GM19043 (cell line): ENCODE results near the gene NINL.
"Not testable (repeated sequence)": the region's sequence is repeated elsewhere in the genome, so short reads cannot be mapped to it uniquely, and the experiment has no call there.

Experiments used
- ATAC-seq: cut with Tn5 transposase; IDR thresholded peaks from one replicate; pipeline ENCODE4 v1.9.1; 2021; ENCODE audit warnings: low read depth; ENCODE audit not compliant: unreplicated experiment

The NINL gene

DNA sequence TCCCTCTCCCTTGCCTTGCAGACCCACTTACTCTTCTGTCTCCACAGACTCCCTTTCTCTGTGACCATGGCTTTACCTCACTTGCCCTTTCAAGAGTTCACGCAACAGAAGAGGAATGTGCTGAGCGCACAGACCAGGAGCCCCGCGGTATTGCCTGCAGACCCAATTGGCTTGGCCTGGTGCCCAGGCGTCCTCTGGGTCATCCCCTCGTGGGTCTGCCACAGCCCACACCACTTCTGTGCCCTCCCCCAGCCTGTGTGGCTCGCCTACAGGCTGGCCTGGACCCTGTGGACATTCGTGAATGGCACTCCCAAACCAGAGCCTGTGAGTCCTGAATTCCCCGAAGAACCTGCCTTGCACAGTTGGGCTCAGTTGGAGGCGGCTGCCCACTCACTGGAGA is 15.3 kb upstream of the NINL start:
- ATAC-seq, result no peak

DNA sequence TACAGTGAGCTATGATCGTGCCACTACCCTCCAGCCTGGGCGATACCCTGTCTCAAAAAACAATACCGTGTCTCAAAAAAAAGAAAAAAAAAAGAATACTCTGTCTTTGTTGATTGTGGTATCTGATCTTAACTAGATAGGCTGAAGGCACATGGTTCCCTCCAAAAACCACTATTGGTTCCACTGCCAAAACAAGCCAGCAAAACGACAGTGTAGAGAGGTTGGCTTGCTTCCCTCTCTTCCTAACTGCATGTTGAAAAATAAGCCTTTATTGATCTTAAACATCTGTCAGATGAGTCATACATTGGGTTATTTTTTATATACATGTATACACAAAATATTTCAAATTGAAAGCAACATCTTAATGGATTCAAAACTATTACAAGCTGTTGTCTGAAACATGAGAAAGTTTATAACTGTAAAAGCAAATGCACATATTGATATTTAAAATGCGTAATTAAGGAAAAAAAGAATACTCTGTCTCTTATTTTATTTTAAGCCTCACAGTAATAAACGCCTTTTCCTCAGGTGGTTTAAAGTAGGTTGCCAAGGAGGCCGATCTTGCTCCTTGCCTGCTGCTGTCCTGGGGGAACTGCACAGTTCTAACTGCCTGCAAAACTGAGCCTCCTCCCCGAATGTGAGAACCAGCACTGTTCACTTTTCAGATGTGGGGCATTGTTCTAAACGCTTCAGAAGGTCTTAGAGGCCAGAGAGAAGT is 7.0 kb upstream of the NINL start:
- no peak for ATAC-seq

- not testable (repeated sequence) for ATAC-seq
These were observed 5.4 kb upstream of the NINL start for GRCh38 chr20:25590778-25591177.

- no peak for ATAC-seq
These were observed 3.2 kb upstream of the NINL start for GRCh38 chr20:25588491-25588890.

DNA sequence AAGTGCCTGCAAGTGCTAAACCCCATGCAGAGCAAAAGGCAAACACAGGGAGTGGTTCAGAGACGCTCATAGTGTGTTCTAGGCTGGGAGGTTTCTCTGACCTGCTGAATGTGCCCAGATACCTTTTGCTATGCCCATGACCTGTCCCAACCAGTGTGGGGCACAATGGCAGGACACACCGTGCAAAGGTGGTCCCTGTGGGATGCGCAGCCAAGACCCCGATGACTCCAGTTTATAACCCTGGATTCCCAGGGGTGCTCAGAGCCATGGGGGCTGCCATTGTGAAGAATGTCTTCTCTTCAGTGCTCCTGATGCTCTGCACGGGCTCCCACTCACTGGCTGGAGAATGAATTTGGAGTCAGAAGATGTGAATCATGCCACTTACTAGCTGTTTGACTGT is 2.2 kb upstream of the NINL start:
- no peak for ATAC-seq

- ATAC-seq, result no peak
These were observed 1.5 kb upstream of the NINL start for GRCh38 chr20:25586877-25587276.

DNA sequence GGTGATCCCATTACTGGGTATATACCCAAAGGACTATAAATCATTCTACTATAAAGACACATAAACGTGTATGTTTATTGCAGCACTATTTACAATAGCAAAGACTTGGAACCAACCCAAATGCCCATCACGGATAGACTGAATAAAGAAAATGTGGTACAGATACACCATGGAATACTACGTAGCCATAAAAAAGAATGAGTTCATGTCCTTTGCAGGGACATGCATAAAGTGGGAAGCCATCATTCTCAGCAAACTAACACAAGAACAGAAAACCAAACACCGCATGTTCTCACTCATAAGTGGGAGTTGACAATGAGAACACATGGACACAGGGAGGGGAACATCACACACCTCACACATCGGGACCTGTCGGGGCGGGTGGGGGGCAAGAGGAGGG is 1.7 kb downstream of the NINL start:
- not testable (repeated sequence) for ATAC-seq

GRCh38 chr20:25580711-25581110 is 4.6 kb downstream of the NINL start:
- no peak for ATAC-seq

DNA sequence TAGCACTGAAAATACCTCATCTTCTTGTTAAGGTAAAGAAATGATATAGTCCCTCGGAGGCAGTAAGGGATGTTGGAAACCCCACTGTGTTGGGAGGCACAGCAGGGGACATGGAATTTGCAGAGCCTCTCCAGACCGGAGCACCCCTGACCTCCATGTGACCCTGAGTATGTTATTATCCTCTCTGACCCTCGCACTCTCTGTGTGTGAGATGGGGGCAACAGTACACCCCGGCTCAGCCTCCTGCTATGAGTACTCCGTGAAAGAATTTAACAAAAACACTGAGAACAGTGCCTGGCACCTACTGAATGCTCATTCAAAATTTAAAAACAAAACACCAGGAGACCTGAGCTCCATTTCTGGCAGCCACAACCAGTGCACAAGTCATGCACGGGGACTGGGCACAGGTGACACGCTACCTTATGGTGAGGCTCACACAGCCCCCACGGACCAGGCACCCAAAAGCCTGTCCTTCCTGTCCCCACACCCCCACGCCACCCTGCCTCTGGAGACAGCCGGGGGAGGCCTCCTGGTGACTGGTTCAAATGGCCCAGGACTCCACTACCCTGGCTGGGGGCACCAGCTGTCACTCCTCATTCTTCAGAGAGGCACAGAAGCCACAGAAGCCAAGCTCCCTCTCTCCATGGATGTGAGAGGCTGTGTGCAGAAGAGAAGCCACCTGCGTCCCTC is 6.1 kb downstream of the NINL start:
- no peak for ATAC-seq

- no peak for ATAC-seq
These were observed 8.4 kb downstream of the NINL start for GRCh38 chr20:25576783-25577530.

GRCh38 chr20:25574411-25574810 is 10.9 kb downstream of the NINL start:
- no peak for ATAC-seq

GRCh38 chr20:25573288-25574251 is 11.8 kb downstream of the NINL start:
- no peak for ATAC-seq

- ATAC-seq, result no peak
These were observed 13.5 kb downstream of the NINL start for GRCh38 chr20:25571817-25572216.

GRCh38 chr20:25571240-25571639 is 14.1 kb downstream of the NINL start:
- ATAC-seq, result no peak

- ATAC-seq, result no peak
These were observed 15.2 kb downstream of the NINL start for GRCh38 chr20:25570148-25570530.

- no peak for ATAC-seq
These were observed 18.0 kb downstream of the NINL start for GRCh38 chr20:25567286-25567685.

- ATAC-seq, result no peak
These were observed 18.5 kb downstream of the NINL start for GRCh38 chr20:25566821-25567220.

DNA sequence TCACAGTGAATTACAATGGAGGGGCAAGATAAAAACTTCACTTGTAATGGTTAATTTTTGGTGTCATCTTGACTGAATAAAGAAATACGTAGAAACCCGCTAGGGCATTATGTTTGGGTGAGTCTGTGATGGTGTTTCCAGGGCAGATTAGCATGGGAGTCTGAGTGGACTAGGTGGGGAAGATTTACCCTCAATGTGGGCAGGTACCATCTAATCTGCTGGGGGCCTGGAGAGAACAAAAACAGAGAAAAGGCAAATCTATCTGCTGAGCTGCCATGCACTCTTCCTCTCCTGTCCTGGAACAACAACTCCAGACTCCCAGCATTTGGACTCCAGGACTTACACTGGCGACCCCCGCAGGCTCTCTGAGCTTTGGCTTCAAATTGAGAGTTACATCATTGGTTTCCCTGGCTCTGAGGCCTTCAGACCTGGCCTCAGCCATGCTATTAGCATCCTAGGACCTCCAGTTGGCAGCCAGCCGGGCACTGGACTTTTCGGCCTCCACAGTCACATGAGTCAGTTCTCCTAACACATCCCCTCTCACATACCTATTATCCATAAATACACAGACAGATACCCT is 19.7 kb downstream of the NINL start:
- no peak for ATAC-seq

DNA sequence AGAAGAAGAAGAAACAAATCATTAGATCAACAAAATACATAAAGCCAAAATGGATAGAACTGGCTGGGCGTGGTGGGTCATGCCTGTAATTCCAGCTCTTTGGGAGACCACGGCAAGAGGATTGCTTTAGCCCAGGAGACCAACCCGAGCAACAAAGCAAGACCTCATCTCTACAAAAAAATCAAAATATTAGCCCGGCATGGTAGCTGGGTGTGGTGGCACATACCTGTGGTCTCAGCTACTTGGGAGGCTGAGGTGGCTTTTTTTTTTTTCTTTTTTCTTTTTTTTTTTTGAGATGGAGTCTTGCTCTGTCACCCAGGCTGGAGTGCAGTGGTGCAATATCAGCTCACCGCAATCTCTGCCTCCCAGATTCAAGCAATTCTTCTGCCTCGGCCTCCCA is 21.5 kb downstream of the NINL start:
- no peak for ATAC-seq

- ATAC-seq, result no peak
These were observed 22.0 kb downstream of the NINL start for GRCh38 chr20:25563362-25563761.
